Stomach smooth muscle (tissue), 2 donors: Measurements from ENCODE around the gene INHA.

Experiments
- H3K27ac ChIP-seq: one replicate; pipeline ENCODE4 v1.7.0; 2013; ENCODE audit warnings: mild to moderate bottlenecking, low read length, inconsistent platforms
- H3K27me3 ChIP-seq, 2 donors: one replicate each; pipeline ENCODE4 v1.7.0; 2013; ENCODE audit warnings: low read length in 2 of 2; ENCODE audit not compliant: insufficient read depth in 2 of 2, control insufficient read depth in 1 of 2
- H3K36me3 ChIP-seq, 2 donors: one replicate each; pipeline ENCODE4 v1.7.0; 2013; ENCODE audit warnings: low read length in 2 of 2; ENCODE audit not compliant: control insufficient read depth in 2 of 2, insufficient read depth in 2 of 2
- H3K4me1 ChIP-seq: one replicate; pipeline ENCODE4 v1.7.0; 2013; ENCODE audit warnings: low read length; ENCODE audit not compliant: control insufficient read depth, insufficient read depth
- H3K4me3 ChIP-seq, 2 donors: one replicate each; pipeline ENCODE4 v1.7.0; 2013; ENCODE audit warnings: low read length in 2 of 2
- H3K9ac ChIP-seq, 2 donors: one replicate each; pipeline ENCODE4 v1.7.0; 2013; ENCODE audit warnings: low read length in 2 of 2, mild to moderate bottlenecking in 1 of 2
- H3K9me3 ChIP-seq, 2 donors: one replicate each; pipeline ENCODE4 v1.7.0; 2013; ENCODE audit warnings: low read length in 2 of 2; ENCODE audit not compliant: control insufficient read depth in 2 of 2
- donor health status: healthy.
- donor health status: Pancreatic carcinoma.

Gene INHA

GRCh38 chr2:219567791-219568361, 4.2 kb upstream of the INHA start:
- H3K36me3 ChIP-seq: peaks cover 17 to 26% of the 10 kb centered on the region in 2 donors

GRCh38 chr2:219569041-219569440, 3.1 kb upstream of the INHA start:
- Histone ChIP-seq H3K9me3 (no peaks in the 10 kb centered on the region), H3K27ac (no peak overlapping the region), H3K36me3 (peaks cover 10 to 21% of the 10 kb centered on the region in 2 donors), H3K27me3 (no peaks in the 10 kb centered on the region), H3K4me3 (no peak overlapping the region), H3K4me1 (peaks cover 16% of the 10 kb centered on the region), H3K9ac (no peak overlapping the region)

More at GRCh38 chr2:219567791-219568361, 4.2 kb upstream of the INHA start:
- Histone ChIP-seq H3K27me3 (no peaks in the 10 kb centered on the region), H3K9me3 (no peaks in the 10 kb centered on the region), H3K4me1 (peaks cover 16% of the 10 kb centered on the region), H3K9ac (no peak overlapping the region), H3K27ac (no peak overlapping the region), H3K4me3 (no peak overlapping the region)

DNA sequence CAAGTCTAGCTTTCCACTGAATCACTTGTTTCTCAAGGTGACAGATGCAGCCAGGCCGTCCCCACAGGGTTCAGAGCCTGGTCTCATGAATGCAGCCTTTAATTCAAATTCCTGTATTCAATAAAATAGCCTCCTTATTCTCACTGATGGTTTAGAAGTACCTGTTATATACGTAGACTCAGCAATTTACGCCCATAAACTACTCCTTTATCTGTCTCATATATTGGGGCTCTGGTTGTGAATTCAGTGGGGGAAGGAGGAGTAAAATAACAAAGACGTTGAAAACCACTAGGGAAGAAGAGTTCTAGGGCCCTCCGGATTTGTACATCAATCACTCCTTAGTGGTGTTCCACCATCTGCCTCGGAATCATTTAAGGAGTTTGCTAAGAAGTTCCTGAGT, 2.5 kb upstream of the INHA start:
- Histone ChIP-seq H3K4me3 (no peak overlapping the region), H3K4me1 (peaks cover 16% of the 10 kb centered on the region), H3K9ac (no peak overlapping the region), H3K9me3 (no peaks in the 10 kb centered on the region), H3K36me3 (peaks cover 5 to 17% of the 10 kb centered on the region in 2 donors), H3K27me3 (no peaks in the 10 kb centered on the region), H3K27ac (no peak overlapping the region)

DNA sequence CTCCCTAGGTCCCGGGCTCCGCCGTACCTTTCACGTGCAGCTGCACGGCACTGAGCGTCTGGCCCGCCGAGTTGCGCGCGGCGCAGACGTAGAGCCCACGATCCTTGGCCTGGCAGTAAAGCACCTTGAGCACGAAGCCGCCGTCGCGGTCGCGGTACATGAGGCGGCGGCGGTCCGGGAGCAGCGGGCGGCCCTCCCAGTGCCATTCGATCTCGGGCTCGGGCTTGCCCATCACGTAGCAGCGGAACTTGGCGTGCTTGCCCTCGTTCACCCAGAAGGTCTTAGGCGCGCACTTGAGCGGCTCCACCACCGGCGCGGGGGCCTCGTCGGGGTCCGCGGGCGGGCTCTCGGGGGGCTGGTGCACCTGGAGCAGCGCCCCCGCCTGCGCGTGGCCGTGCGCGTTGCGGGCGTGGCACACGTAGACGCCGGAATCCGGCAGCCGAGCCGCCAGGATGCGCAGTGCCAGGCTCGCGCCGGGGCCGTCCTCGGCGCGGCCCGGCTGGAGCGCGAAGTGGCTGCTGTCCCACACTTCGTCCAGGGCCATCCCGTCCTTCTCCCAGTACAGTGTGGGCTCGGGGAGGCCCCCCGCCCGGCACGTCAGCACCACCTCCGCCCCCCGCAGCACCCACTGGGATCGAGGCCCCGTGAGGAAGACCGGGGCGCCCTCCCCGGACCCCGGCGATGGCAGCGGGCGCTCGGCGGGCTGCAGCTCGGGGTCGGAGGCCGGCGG, 1.8 kb upstream of the INHA start:
- Histone ChIP-seq H3K36me3 (peaks cover 0 to 14% of the 10 kb centered on the region in 2 donors), H3K4me1 (peaks cover 16% of the 10 kb centered on the region), H3K27ac (peak overlapping the region; percentile 49), H3K9me3 (no peaks in the 10 kb centered on the region), H3K4me3 (peak overlapping the region; percentile 62 to 78), H3K27me3 (peaks cover 3 to 5% of the 10 kb centered on the region in 2 donors), H3K9ac (peak overlapping the region; percentile 62 to 69)

GRCh38 chr2:219570924-219571310, 1.2 kb upstream of the INHA start:
- Histone ChIP-seq H3K36me3 (peaks cover 0 to 11% of the 10 kb centered on the region in 2 donors), H3K27me3 (peaks cover 5 to 9% of the 10 kb centered on the region in 2 donors), H3K4me3 (peak overlapping the region; percentile 62 to 78), H3K4me1 (peaks cover 16% of the 10 kb centered on the region), H3K9me3 (no peaks in the 10 kb centered on the region), H3K27ac (peak overlapping the region; percentile 49), H3K9ac (peak overlapping the region; percentile 62 to 69)

- peak within 1 kb of the TSS; percentile 66 for H3K27ac ChIP-seq
- H3K27me3 ChIP-seq: peaks cover 10% of the 10 kb centered on the region in 2 donors
- peak within 1 kb of the TSS; percentile 64 to 69 for H3K9ac ChIP-seq
- H3K36me3 ChIP-seq: peaks cover 0 to 7% of the 10 kb centered on the region in 2 donors
- peak within 1 kb of the TSS; percentile 62 to 78 for H3K4me3 ChIP-seq
- no peaks in the 10 kb centered on the region for H3K9me3 ChIP-seq
- peaks cover 16% of the 10 kb centered on the region for H3K4me1 ChIP-seq
Observed at GRCh38 chr2:219571311-219572236, 536 bp upstream of the INHA start, which contains the start of gene OBSL1. OBSL1 (minus strand) TSS chr2:219571539; CDS start chr2:219571232, 307 bp downstream.

GRCh38 chr2:219573166-219573565, 1.1 kb downstream of the INHA start:
- no peak overlapping the region for H3K9ac ChIP-seq
- H3K4me3 ChIP-seq: no peak overlapping the region
- H3K27ac ChIP-seq: no peak overlapping the region

GRCh38 chr2:219574484-219575311, 2.6 kb downstream of the INHA start:
- Histone ChIP-seq H3K9ac (no peak overlapping the region), H3K4me3 (no peak overlapping the region), H3K9me3 (no peaks in the 10 kb centered on the region), H3K27me3 (peaks cover 19 to 25% of the 10 kb centered on the region in 2 donors), H3K27ac (no peak overlapping the region), H3K36me3 (no peaks in the 10 kb centered on the region), H3K4me1 (peaks cover 12% of the 10 kb centered on the region)

More at GRCh38 chr2:219573166-219573565, 1.1 kb downstream of the INHA start:
- H3K36me3 ChIP-seq: no peaks in the 10 kb centered on the region
- H3K27me3 ChIP-seq: peaks cover 19 to 22% of the 10 kb centered on the region in 2 donors
- peaks cover 16% of the 10 kb centered on the region for H3K4me1 ChIP-seq
- H3K9me3 ChIP-seq: no peaks in the 10 kb centered on the region

DNA sequence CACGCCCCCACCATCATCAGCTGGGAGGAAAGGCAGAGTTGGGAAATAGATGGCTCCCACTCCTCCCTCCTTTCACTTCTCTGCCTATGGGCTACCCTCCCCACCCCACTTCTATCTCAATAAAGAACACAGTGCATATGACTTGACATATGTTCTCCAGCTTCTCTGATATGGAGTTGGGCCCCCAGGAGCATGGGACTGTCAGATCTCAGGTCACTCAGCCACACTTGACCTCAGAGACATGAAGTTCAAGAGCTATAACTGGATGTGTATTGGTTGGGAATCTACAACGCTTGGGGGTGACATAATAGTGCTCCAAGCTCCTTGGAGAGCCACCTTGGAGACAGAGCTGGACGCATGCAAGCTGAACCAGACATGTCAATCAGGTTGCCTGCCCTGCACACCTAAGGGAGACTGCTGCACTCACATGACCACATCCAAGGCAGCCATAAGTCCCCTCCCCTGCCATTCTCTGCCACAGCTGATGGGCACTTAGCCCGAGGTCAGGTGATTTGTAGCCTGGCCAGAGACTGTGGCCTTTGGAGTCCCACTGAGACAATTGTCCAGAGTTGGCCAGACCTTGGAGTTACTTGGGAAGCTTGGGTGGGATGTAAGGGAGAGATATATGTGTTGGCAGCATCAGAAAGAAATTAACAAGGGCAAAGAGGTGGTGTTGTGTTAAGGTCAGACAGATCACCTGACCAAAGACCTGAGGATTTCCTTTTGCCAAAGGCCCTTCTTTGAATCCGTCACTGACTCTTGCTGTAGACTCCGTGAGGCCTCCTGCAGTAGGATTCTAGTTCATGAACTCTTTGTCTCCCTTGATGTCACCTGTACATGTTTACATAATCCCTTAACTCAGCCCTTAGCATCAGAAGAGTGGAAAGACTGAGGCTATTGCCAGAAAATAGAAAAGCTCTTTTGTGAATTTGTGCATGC, 3.7 kb downstream of the INHA start:
- Histone ChIP-seq H3K9ac (no peak overlapping the region), H3K36me3 (no peaks in the 10 kb centered on the region), H3K27ac (no peak overlapping the region), H3K4me3 (no peak overlapping the region), H3K4me1 (peaks cover 5% of the 10 kb centered on the region), H3K9me3 (no peaks in the 10 kb centered on the region), H3K27me3 (peaks cover 19 to 25% of the 10 kb centered on the region in 2 donors)
